ENCODE data around the gene STARD10.

GRCh38 chr11:72832301-72833082 lies 38.6 kb upstream of the STARD10 start:
- TF ChIP-seq GABPA (IDR thresholded peaks at IDR 0.05; ENCODE audit: borderline replicate concordance, insufficient read depth, low read length) (no peak), CHD2 (IDR thresholded peaks at IDR 0.05; ENCODE audit: low read length) (no peak), CTCF (IDR thresholded peaks at IDR 0.05; ENCODE audit: control extremely low read depth in 1 of 3, insufficient read depth in 1 of 3, low read depth in 1 of 3, low read length in 3 of 3) (no peak), MAFK (IDR thresholded peaks at IDR 0.05; ENCODE audit: low read depth, low read length) (no peak), SP1 (IDR thresholded peaks at IDR 0.05; ENCODE audit: low read depth, low read length) (no peak), KDM1A (IDR thresholded peaks at IDR 0.05; ENCODE audit: borderline replicate concordance, low read length) (no peak), YY1 (IDR thresholded peaks at IDR 0.05; ENCODE audit: low read depth, low read length) (no peak), NRF1 (IDR thresholded peaks at IDR 0.05; ENCODE audit: low read depth, low read length) (no peak), CEBPB (IDR thresholded peaks at IDR 0.05; ENCODE audit: low read depth, low read length) (no peak)

Data from H1 (cell line).